SK-N-SH (cell line): Measurements from ENCODE around the gene NLRC5.

Source experiments
- ELF1 ChIP-seq: IDR thresholded peaks from 2 replicates; pipeline ENCODE4 v1.4.0; 2012
- EP300 ChIP-seq, 2 experiments: IDR thresholded peaks; 2 replicates each; pipeline versions ENCODE4 v1.4.0 to v1.6.1; 2012; ENCODE audit warnings: borderline replicate concordance in 1 of 2, low read depth in 1 of 2, low read length in 1 of 2
- FOXJ3 ChIP-seq: sonication (generic); formaldehyde crosslinking; IDR thresholded peaks from 2 replicates; pipeline ENCODE4 v1.5.1; 2020; ENCODE audit warnings: mild to moderate bottlenecking, missing genetic modification reagents
- POLR2AphosphoS5 ChIP-seq: IDR thresholded peaks from 2 replicates; pipeline ENCODE4 v1.6.1; 2012; ENCODE audit warnings: low read depth, low read length
- RAD21 ChIP-seq: IDR thresholded peaks from 2 replicates; pipeline ENCODE4 v1.6.1; 2012; ENCODE audit warnings: mild to moderate bottlenecking, low read length
- RCOR1 ChIP-seq: fragments of 150-350 bp; IDR thresholded peaks from 2 replicates; pipeline ENCODE4 v1.6.1; 2017; ENCODE audit warnings: antibody characterized with exemption, low read length
- RFX5 ChIP-seq: IDR thresholded peaks from 2 replicates; pipeline ENCODE4 v1.6.1; 2012; ENCODE audit warnings: mild to moderate bottlenecking, improper control_type of control experiment, low read length
- TAF1 ChIP-seq: IDR thresholded peaks from 2 replicates; pipeline ENCODE4 v1.6.1; 2012; ENCODE audit warnings: low read depth, mild to moderate bottlenecking, low read length, moderate library complexity, borderline replicate concordance
- YY1 ChIP-seq: IDR thresholded peaks from 2 replicates; pipeline ENCODE4 v1.4.0; 2012; ENCODE audit warnings: low read depth, mild to moderate bottlenecking
- TF ChIP-seq, protein P1 (sequence below): fragments of 200-600 bp; sonication (generic); IDR thresholded peaks from 2 replicates; pipeline ENCODE4 v1.6.1; 2017; ENCODE audit warnings: antibody characterized with exemption, mild to moderate bottlenecking, moderate library complexity
- TF ChIP-seq, protein P2 (sequence below): IDR thresholded peaks from 2 replicates; pipeline ENCODE4; 2012
- TF ChIP-seq, protein P3 (sequence below): IDR thresholded peaks from 2 replicates; pipeline ENCODE4 v1.4.0; 2012; ENCODE audit warnings: low read depth
- TF ChIP-seq, protein P4 (sequence below): IDR thresholded peaks from 2 replicates; pipeline ENCODE4 v1.4.0; 2012; ENCODE audit warnings: low read depth, borderline replicate concordance

DNA sequence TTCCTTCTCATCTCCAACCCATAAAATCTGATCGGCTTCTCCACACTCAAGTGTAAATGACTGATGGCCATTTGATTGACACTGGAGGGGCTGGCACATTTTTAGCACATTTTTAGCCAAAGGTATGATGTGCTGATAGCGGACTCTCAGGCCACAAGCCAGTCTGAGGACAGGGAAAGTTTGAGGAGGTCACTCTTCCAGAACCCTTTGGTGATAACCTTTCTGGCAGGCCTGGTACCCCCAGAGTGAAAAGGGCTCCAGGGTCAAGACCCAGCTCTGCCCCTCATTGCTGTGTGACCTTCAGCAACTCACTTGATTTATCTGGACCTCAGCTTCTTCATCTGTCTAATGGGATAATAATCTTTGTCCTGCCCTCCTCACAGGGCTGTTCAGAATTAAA lies 1.7 kb upstream of the NLRC5 start:
- TF ChIP-seq RAD21 (no peak), RCOR1 (no peak), POLR2AphosphoS5 (no peak), ELF1 (no peak), RFX5 (no peak), FOXJ3 (CRISPR knock-in tag) (no peak), EP300 (IDR thresholded peaks at IDR 0.05; ENCODE audit: borderline replicate concordance in 1 of 2, low read depth in 1 of 2, low read length in 1 of 2) (no peak), YY1 (no peak), TAF1 (no peak)
- TF ChIP-seq, protein P1, sequence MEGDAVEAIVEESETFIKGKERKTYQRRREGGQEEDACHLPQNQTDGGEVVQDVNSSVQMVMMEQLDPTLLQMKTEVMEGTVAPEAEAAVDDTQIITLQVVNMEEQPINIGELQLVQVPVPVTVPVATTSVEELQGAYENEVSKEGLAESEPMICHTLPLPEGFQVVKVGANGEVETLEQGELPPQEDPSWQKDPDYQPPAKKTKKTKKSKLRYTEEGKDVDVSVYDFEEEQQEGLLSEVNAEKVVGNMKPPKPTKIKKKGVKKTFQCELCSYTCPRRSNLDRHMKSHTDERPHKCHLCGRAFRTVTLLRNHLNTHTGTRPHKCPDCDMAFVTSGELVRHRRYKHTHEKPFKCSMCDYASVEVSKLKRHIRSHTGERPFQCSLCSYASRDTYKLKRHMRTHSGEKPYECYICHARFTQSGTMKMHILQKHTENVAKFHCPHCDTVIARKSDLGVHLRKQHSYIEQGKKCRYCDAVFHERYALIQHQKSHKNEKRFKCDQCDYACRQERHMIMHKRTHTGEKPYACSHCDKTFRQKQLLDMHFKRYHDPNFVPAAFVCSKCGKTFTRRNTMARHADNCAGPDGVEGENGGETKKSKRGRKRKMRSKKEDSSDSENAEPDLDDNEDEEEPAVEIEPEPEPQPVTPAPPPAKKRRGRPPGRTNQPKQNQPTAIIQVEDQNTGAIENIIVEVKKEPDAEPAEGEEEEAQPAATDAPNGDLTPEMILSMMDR, result no peak
- TF ChIP-seq, protein P2, sequence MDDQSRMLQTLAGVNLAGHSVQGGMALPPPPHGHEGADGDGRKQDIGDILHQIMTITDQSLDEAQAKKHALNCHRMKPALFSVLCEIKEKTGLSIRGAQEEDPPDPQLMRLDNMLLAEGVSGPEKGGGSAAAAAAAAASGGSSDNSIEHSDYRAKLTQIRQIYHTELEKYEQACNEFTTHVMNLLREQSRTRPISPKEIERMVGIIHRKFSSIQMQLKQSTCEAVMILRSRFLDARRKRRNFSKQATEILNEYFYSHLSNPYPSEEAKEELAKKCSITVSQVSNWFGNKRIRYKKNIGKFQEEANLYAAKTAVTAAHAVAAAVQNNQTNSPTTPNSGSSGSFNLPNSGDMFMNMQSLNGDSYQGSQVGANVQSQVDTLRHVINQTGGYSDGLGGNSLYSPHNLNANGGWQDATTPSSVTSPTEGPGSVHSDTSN, result no peak
- TF ChIP-seq, protein P3, sequence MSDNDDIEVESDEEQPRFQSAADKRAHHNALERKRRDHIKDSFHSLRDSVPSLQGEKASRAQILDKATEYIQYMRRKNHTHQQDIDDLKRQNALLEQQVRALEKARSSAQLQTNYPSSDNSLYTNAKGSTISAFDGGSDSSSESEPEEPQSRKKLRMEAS, result no peak
- TF ChIP-seq, protein P4, sequence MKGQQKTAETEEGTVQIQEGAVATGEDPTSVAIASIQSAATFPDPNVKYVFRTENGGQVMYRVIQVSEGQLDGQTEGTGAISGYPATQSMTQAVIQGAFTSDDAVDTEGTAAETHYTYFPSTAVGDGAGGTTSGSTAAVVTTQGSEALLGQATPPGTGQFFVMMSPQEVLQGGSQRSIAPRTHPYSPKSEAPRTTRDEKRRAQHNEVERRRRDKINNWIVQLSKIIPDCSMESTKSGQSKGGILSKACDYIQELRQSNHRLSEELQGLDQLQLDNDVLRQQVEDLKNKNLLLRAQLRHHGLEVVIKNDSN, result no peak
